GM19455 (cell line): ENCODE data around the gene FBXO34.
"Not testable (repeated sequence)": the region's sequence is repeated elsewhere in the genome, so short reads cannot be mapped to it uniquely, and the experiment has no call there.

Experiments used
- ATAC-seq: cut with Tn5 transposase; IDR thresholded peaks from one replicate; pipeline ENCODE4 v1.9.1; 2021; ENCODE audit not compliant: unreplicated experiment

The FBXO34 gene

GRCh38 chr14:55340482-55340881, 69.3 kb downstream of the FBXO34 start:
- no peak for ATAC-seq

DNA sequence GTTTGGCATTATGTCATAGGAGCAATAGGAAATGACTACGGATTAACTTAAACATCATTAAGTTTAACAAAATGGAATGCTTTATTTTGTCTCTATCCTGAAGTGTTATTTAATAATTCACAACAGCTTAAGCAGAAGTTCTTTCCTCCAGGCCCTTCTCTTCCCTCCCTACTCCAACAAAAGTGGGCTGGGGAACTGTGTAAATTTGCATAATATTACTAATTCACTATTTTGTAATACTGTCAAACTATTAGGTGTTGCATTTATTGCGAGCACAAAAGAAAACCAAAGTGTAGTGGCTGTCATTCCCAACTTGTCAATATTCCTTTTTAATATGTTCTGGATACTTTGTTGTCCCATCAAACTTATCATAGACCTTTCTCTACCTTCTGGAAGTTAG, 70.6 kb downstream of the FBXO34 start:
- no peak for ATAC-seq

DNA sequence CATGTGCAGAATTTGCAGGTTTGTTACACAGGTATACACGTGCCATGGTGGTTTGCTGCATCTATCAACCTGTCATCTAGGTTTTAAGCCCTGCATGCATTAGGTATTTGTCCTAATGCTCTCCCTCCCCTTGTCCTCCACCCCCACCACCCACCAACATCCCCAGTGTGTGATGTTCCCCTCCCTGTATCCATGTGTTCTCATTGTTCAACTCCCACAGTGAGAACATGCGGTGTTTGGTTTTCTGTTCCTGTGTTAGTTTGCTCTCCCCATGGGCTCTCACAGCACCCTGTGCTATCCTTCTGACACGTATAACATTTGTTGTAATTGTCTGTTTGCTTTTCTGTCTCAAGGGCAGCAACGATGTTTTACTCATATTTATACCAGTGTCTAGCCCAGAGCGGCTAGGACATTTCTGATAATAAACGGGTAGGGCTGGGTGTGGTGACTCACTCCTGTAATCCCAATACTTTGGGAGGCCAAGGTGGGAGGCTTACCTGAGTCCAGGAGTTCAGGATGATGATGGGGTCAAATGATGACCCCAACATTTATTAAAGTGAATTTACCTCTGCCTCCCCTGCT, 73.5 kb downstream of the FBXO34 start:
- ATAC-seq = not testable (repeated sequence)

- ATAC-seq = no peak
Observed at GRCh38 chr14:55347040-55347439, 75.8 kb downstream of the FBXO34 start.

GRCh38 chr14:55347748-55348147, 76.5 kb downstream of the FBXO34 start:
- no peak for ATAC-seq

DNA sequence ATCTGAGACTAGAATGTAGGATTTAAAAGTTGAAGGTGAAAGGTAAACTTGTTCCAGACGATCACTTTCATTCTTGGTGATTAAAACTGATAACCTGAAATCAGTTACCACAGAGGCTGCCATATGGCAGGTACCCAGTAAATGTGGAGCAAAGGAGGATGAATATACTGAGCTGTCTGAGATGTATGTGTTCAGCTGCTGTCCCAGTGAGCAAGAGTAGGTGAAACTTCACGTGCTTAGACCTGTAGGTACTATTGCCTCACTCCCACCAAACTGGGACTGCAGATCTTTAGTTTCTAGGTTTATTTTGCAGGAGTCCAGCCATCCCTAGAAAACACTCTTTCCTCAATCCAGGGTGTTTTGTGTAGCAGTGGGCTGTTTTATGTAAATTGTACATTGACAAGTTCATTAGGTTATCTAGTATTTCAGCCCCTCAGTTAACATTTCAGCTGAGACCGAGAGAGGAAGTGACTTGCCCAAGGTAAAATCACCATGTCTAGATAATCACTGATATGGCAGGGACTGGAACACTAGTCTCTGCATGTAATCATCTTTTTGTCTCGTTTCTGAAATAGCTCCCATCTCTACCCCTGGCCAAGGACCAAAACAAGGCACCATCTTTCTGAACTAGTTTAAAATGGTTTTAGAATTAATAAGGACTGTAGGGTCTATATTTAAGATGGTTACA, 77.7 kb downstream of the FBXO34 start:
- ATAC-seq = no peak

DNA sequence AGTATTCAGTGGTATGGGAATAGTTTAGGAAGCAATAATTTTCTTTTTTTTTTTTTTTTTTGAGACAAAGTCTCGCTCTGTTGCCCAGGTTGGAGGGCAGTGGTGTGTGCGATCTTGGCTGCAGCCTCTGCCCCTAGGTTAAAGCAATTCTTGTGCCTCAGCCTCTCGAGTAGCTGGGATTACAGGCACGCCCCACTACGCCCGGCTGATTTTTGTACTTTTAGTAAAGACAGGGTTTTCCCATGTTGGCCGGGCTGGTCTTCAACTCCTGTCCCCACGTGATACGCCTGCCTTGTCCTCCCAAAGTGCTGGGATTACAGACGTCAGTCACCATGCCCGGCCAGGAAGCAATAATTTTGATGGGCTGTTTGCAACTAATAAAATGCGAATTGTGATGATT, 78.3 kb downstream of the FBXO34 start:
- no peak for ATAC-seq

DNA sequence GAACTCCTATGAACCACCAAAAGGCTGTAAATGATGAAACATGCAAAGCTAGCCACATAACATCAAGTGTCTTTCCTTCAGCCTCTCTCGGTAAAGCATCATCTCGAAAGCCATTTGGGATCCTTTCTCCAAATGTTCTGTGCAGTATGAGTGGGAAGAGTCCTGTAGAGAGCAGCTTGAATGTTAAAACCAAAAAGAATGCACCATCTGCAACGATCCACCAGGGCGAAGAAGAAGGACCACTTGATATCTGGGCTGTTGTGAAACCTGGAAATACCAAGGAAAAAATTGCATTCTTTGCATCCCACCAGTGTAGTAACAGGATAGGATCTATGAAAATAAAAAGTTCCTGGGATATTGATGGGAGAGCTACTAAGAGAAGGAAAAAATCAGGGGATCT, 79.2 kb downstream of the FBXO34 start:
- ATAC-seq = no peak

- ATAC-seq = no peak
Observed at GRCh38 chr14:55351111-55351510, 79.9 kb downstream of the FBXO34 start.

- no peak for ATAC-seq
Observed at GRCh38 chr14:55352201-55352600, 81.0 kb downstream of the FBXO34 start.

GRCh38 chr14:55353686-55354467, 82.7 kb downstream of the FBXO34 start:
- ATAC-seq = no peak

DNA sequence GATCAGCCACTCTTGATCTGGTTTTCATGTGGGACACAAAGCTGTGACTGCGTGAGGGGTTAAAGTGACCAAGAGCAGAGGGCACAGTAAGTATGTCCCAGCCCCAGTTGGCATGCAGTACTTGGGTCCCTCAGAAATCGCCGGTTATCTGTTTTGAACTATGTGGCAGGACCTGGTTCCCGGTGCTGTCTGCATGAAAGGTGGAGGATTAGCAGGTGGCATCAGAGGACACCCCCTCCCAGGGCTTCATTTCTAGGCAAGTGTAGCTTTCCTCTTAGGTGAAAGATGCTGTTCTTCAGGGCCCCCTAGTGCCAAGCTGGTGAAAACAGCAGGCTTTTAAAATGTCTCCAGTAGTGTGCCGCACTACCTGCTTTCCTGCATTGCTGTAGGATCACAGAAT, 83.3 kb downstream of the FBXO34 start:
- ATAC-seq = no peak

- no peak for ATAC-seq
Observed at GRCh38 chr14:55355922-55356321, 84.7 kb downstream of the FBXO34 start.

- ATAC-seq = no peak
Observed at GRCh38 chr14:55356913-55357312, 85.7 kb downstream of the FBXO34 start.

GRCh38 chr14:55359307-55359706, 88.1 kb downstream of the FBXO34 start:
- no peak for ATAC-seq

DNA sequence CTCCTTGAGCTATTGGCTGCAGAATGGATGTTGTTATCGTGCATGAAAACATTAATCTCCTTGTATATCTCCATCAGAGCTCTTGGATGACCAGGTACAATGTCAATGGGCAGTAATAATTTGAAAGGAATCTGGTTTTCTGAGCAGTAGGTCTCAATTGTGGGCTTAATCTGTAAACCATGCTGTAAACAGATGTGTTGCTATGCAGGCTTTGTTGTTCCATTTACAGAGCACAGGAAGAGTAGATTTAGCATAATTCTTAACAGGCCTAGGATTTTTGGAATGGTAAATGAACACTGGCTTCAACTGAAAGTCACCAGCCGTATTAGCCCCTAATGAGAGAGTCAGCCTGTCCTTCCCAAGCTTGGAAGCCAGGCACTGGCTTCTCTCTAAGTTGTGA, 90.0 kb downstream of the FBXO34 start:
- no peak for ATAC-seq

- ATAC-seq = no peak
Observed at GRCh38 chr14:55366271-55366670, 95.0 kb downstream of the FBXO34 start.

GRCh38 chr14:55370883-55371455, 99.7 kb downstream of the FBXO34 start:
- ATAC-seq = no peak

GRCh38 chr14:55372423-55372822, 101.2 kb downstream of the FBXO34 start:
- no peak for ATAC-seq

GRCh38 chr14:55372825-55373224, 101.6 kb downstream of the FBXO34 start:
- no peak for ATAC-seq

DNA sequence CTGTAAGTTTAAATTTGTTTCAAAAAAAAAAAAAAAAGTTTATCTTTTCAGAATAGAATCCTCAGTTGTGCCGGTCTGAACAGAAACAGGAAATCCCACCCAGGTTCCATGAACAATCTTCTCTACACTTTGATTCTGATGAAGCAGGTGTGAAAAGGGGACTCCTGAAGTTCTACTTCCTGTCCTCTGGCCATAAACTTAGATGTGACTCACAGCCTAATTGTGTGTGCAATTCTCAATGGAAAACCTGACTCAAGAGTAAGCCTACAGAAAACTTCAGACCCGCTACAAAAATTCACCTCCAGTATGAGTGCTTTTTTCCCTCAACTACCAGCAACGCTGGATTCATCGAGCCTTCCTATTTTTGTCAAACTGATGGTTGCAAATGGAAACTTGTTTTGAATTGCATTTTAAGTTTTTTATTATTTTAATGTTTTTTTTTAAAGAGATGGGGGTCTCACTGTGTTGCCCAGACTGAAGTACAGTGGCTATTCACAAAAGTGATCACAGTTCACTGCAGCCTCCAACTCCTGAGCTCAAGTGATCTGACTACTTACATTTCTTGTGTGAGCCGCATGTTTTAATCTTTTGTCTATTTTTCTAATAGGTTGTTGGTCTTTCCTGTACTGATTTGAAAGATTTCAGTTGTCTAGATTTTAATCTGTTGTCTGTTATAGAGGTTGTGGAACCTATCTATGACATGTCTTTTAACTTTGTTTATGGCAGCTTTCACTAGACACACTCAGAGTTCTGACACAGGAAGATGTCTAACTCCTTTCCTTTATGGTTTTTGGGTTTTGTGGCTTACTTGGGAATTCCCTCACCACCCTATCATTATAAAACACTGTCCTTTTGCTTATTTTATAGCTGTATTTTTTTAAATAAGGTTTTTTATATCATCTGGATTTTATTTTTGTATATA, 102.8 kb downstream of the FBXO34 start:
- no peak for ATAC-seq
